Colonic mucosa (tissue), 4 donors: Measurements from ENCODE around the gene PDE9A. TPM values are rescaled to one million over a fixed set of nuclear protein-coding genes. Genes with fewer than 3 reads are reported as not detected.
A peak's percentile ranks its signal among the peaks of the same experiment; 100 is the strongest.

Experiments
- DNase-seq: peaks from one replicate; pipeline ENCODE4 v3.0.0-alpha.2; 2020
- H3K27ac ChIP-seq: fragments of 200-600 bp; one replicate; pipeline ENCODE4 v1.8.0; 2021
- H3K27me3 ChIP-seq: fragments of 200-600 bp; one replicate; pipeline ENCODE4 v1.8.0; 2021
- H3K36me3 ChIP-seq: fragments of 200-600 bp; one replicate; pipeline ENCODE4 v1.8.0; 2021
- H3K4me1 ChIP-seq: fragments of 200-600 bp; one replicate; pipeline ENCODE4 v1.8.0; 2021; ENCODE audit warnings: mild to moderate bottlenecking
- H3K4me3 ChIP-seq: fragments of 200-600 bp; one replicate; pipeline ENCODE4 v1.8.0; 2021
- H3K9ac ChIP-seq, 2 donors: one replicate each; pipeline ENCODE4 v1.7.0; 2013; ENCODE audit warnings: control low read depth in 2 of 2, low read depth in 2 of 2, low read length in 2 of 2
- H3K9me3 ChIP-seq: fragments of 200-600 bp; one replicate; pipeline ENCODE4 v1.8.0; 2021
- CTCF ChIP-seq: fragments of 200-600 bp; IDR thresholded peaks from one replicate; pipeline ENCODE4 v1.8.0; 2022; ENCODE audit warnings: antibody characterized with exemption, mild to moderate bottlenecking
- intact Hi-C: fragments of 100-400 bp; cut with DNase I; formaldehyde crosslinking; loops from one replicate; pipeline ENCODE4 v1.14.1; 2022
- total RNA-seq, 2 donors: library from RNA; stranded (reverse); fragmentation: NEBNext Ultra II Directional in 1 of 2; extraction: Animal tissue kit (Norgen Biotek cat#: 25700) in 1 of 2; gene quantifications; one replicate each; pipeline ENCODE4 v1.2.1, GENCODE V29; 2021
- donor health status: healthy.
- donor health status: DM: no; HTN: no; CAD: no.
- donor health status: DM: no; HTN: no; CAD: no.

Gene PDE9A
- total RNA-seq, 2 donors from 2014 or later: 37.5 to 56.0 TPM

GRCh38 chr21:42650033-42650370 lies 3.4 kb upstream of the PDE9A start:
- Histone ChIP-seq H3K9ac (no peak overlapping the region), H3K36me3 (no peaks in the 10 kb centered on the region), H3K9me3 (no peaks in the 10 kb centered on the region), H3K4me1 (peaks cover 6% of the 10 kb centered on the region), H3K27me3 (no peaks in the 10 kb centered on the region), H3K27ac (no peak overlapping the region), H3K4me3 (no peak overlapping the region)
- intact Hi-C loops: loop anchor here (10.0 kb wide), 1 partner anchor 165 kb away; no protein-coding TSS in a partner anchor
- no peak for TF ChIP-seq CTCF
- DNase-seq: no peak

GRCh38 chr21:42650441-42651421 lies 2.7 kb upstream of the PDE9A start:
- Histone ChIP-seq H3K27ac (no peak overlapping the region), H3K27me3 (no peaks in the 10 kb centered on the region), H3K36me3 (no peaks in the 10 kb centered on the region), H3K4me3 (no peak overlapping the region), H3K9me3 (no peaks in the 10 kb centered on the region), H3K4me1 (peaks cover 6% of the 10 kb centered on the region), H3K9ac (no peak overlapping the region)
- no peak for TF ChIP-seq CTCF
- intact Hi-C loops: loop anchor here (10.0 kb wide), 1 partner anchor 164 kb away; no protein-coding TSS in a partner anchor
- no peak for DNase-seq

DNA sequence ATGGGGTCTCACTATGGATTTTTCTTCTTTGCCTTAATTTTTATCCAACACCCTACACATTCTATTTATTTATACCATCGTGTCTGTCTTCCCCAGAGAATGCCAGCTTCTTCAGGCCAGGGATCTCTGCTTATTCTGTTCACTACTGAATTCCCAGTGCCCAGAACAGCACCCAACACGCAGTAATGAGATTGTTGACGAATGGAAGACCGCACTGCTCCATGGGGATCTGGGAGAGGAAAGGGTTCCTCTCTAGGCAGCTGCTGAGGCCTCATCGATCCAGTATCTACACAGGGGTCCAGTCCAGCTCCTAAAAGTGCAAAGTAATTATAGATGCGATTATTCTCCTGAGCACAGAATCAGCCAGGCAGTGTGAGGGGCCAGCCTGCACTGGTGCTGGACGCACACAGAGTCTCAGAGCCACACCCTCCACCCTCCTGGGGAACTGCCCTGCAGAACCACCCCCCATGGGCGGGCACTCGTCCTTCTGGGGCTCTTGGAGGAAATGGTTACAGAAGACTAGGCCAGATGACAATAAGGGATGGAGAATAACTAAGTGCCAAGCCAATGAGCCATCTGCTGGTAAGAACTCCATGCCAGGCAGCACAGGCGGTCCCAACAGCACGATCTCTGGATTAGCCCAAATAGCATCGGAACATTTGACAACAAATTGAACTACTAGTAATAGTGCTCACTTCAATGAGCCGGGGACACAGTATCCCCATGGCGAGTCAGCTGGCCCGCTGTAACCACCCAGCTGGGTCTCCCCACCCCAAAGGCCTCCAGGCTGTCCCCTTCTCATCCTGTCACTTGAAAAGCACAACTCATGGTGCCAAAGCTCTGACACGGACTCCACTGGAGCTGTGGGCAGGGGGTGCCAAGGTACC lies 1.7 kb upstream of the PDE9A start:
- Histone ChIP-seq H3K9me3 (no peaks in the 10 kb centered on the region), H3K9ac (no peak overlapping the region), H3K4me1 (peaks cover 12% of the 10 kb centered on the region), H3K27ac (no peak overlapping the region), H3K36me3 (no peaks in the 10 kb centered on the region), H3K27me3 (no peaks in the 10 kb centered on the region), H3K4me3 (no peak overlapping the region)
- no peak for TF ChIP-seq CTCF
- DNase-seq: peak; percentile 78
- intact Hi-C loops: loop anchor here (10.0 kb wide), 1 partner anchor 163 kb away; no protein-coding TSS in a partner anchor

DNA sequence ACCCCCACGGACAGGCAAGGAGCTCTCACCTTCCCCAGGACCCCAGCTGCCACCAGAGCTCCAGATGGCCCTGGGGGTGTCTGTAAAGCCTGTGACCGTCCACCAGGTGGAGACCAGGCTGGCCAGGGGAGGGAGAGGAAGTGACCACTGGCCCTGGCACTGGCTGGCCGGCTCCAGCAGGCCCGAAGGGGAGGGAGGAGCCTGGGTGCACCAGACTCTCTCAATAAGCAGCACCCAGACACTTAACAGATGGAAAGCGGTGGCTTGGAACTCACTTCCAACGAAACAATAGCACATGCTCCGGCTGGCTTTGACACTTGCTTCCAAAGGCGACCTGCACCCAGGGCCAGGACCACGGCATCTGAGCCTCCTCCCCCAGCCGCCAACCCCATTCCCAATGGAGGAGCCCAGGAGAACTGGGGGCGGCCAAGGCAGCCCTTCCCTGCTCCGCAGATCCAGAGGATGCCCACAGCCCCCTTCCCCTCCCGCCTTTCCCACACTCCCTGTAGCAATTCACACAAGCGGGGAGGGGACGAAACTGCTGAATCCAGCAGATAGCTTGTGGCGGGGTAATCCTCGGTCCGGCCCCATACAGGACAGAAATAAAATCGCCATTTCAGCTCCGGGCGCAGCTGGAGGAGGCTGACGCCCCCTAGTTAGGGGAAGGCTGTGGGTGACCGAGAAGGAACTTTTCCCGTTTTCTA lies 742 bp upstream of the PDE9A start:
- DNase-seq: peak; percentile 53
- H3K9me3 ChIP-seq: no peaks in the 10 kb centered on the region
- H3K36me3 ChIP-seq: no peaks in the 10 kb centered on the region
- H3K27ac ChIP-seq: peak overlapping the region; percentile 27
- peak overlapping the region in 1 of 2 donors; percentile 63 for H3K9ac ChIP-seq
- H3K27me3 ChIP-seq: no peaks in the 10 kb centered on the region
- H3K4me1 ChIP-seq: peaks cover 14% of the 10 kb centered on the region
- peak overlapping the region; percentile 19 for H3K4me3 ChIP-seq
- TF ChIP-seq CTCF: peak; percentile 18
- intact Hi-C loops: loop anchor here (10.0 kb wide), 1 partner anchor 162 kb away; no protein-coding TSS in a partner anchor
